GM13976 (cell line): ENCODE data around the gene ZCCHC17.

Source experiments
- DNase-seq: peaks from one replicate; pipeline ENCODE4 v3.0.0; 2012; ENCODE audit warnings: low spot score
- in situ Hi-C: fragments of 300-500 bp; cut with MboI; formaldehyde crosslinking; loops from one replicate; pipeline ENCODE4 v1.12.0; 2022; ENCODE audit warnings: low sequenced_read_pairs, mixed read lengths, inconsistent platforms; ENCODE audit not compliant: unreplicated experiment
- TF ChIP-seq, protein P1 (sequence below): IDR thresholded peaks from 2 replicates; pipeline ENCODE4 v1.5.1; 2012; ENCODE audit warnings: borderline replicate concordance, mild to moderate bottlenecking; ENCODE audit not compliant: insufficient read depth; ENCODE audit errors: extremely low read depth, missing control alignments, control extremely low read depth

The ZCCHC17 gene, protein sequence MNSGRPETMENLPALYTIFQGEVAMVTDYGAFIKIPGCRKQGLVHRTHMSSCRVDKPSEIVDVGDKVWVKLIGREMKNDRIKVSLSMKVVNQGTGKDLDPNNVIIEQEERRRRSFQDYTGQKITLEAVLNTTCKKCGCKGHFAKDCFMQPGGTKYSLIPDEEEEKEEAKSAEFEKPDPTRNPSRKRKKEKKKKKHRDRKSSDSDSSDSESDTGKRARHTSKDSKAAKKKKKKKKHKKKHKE

DNA sequence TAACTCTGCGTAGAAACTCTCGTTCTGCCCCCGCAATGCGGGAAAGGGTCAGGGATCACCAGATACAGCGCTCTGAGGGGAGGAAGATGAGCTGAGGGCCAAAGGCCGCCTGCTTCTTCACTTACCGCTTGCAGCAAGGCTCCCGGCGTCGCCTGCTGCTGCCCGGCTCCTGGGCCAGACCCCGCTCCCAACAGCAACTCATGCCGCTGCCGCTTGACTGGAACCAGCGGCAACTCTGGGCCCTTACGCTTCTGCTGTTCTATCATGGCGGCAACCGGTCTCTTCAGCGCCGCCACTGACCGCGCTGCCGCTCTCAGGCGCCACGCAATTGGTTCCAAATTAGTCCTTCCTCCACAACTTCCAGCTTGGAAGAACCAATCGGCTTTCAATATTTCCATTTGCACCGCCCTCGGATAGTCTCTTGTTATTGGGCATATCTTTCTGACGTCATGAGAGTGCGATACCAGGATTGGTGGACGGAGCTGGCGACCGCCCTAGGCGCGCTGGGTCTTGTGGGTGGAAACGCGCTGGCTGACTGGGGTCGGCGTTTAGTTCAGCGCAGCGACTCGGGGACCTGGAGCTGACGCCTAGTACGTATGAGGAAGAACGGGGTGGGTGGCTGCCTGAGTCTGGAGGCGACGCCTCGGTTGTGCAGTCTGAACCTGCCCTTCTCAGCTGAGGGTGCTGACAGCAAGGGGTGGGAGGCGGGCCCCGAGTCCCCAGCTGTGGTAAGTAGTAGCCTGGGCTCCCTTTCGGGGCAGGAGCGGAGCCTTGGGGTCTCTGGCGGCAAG lies at the start of gene ZCCHC17, which contains the start of gene SNRNP40:
ZCCHC17 (plus strand) TSS at position 547 of the 791 bp plus-strand sequence. CDS start 13,067 bp downstream, outside the sequence.
SNRNP40 (minus strand) TSS at position 303 of the 791 bp plus-strand sequence; CDS start at position 266, 37 bp downstream.
- peak; percentile 98 for DNase-seq
- in situ Hi-C loops, result no loop called here
- TF ChIP-seq, protein P1, sequence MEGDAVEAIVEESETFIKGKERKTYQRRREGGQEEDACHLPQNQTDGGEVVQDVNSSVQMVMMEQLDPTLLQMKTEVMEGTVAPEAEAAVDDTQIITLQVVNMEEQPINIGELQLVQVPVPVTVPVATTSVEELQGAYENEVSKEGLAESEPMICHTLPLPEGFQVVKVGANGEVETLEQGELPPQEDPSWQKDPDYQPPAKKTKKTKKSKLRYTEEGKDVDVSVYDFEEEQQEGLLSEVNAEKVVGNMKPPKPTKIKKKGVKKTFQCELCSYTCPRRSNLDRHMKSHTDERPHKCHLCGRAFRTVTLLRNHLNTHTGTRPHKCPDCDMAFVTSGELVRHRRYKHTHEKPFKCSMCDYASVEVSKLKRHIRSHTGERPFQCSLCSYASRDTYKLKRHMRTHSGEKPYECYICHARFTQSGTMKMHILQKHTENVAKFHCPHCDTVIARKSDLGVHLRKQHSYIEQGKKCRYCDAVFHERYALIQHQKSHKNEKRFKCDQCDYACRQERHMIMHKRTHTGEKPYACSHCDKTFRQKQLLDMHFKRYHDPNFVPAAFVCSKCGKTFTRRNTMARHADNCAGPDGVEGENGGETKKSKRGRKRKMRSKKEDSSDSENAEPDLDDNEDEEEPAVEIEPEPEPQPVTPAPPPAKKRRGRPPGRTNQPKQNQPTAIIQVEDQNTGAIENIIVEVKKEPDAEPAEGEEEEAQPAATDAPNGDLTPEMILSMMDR, result peak; percentile 11

DNA sequence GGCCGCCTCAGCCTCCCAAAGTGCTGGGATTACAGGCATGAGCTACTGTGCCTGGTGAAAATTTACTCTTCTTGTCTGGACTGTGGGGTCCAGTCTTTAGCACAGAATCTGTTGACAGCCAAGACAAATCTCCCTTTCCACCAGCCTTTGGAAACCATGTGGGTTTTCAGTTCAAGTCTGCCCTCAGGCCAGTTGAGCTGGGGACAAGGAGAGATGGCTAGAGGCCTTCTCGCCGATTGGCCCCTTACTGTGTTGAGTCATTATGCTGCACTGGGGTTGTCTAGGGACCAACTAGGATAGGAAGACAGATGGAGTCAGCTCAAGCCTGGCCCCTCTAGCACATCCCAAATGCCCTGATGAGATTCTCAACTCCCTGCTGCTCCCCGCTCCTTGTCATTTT lies 48.6 kb upstream of the ZCCHC17 start:
- in situ Hi-C loops, result no loop called here
- TF ChIP-seq, protein P1, result no peak
- no peak for DNase-seq

DNA sequence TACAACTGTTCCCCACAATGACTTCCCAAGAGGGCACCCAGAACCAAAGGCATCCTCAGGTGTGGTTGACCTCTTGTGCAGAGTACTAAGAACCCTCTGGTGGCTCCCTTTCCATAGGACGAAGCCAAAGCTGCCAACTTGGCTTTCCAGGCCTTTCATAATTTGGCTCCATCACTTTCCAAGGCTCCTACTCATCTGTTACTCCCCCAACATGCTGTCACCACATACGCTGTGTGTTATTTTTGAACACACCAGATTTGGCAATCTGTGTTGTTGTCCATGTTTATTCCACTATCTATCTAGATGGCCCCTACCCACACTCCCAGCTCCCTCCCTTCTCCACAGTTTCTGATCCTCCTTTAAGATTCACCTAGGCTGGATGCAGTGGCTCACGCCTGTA lies 47.0 kb upstream of the ZCCHC17 start:
- TF ChIP-seq, protein P1, result no peak
- DNase-seq, result no peak
- in situ Hi-C loops, result no loop called here

DNA sequence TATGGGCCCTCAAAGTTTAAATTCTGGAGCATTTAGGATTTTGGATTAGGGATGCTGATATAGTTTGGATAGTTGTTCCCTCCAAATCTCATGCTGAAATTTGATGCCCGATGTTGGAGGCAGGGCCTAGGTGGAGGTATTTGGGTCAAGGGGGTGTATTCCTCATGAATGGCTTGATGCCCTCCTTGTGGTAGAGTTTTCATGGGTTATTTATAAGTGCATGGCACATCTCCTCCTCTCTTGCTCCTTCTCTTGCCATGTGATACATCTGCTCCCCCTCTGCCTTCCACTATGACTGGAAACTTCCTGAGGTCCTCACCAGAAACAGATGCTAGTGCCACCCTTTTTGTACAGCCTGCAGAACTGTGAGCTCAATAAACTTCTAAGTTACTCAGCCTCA lies 39.6 kb upstream of the ZCCHC17 start:
- no peak for DNase-seq
- TF ChIP-seq, protein P1, result no peak
- in situ Hi-C loops, result no loop called here

DNA sequence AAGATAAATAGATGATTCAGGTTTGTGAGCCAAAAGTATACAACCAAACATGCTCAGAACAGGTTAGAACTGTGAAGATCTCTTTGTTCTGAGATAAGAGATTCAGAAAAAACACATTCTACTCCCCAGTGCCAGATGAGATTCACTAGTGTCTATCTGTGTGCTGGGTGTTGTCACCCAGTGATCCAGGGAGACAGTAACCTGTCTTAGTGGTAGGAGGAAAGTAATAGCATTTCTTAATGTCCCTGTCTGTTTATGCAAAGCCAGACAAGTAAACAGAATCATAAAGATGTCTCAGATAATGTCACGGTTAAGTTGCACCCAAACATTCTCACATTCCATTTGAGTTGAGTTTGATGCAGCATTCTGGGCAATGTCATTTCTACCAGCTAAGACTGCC lies 38.3 kb upstream of the ZCCHC17 start:
- no peak for DNase-seq
- TF ChIP-seq, protein P1, result no peak
- in situ Hi-C loops, result no loop called here

DNA sequence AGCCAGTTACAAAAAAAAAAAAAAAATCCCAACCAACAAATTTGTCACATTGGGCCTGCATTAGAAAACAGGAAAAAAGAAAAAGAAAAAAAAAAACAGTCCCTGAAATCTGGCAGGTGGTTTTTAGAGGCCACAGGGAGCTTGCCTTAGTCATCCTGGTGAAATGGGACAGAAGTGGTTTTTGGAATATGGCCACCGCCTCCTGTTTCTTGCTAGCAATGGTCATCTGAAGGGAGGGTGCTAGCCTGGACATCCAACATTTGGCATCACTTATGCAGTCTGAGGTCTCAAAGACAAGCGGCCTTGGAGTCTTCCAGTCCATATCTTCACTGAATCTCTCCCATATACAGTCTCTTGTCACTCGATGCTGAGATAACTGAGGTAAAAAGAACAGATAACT lies 37.1 kb upstream of the ZCCHC17 start:
- in situ Hi-C loops, result no loop called here
- no peak for DNase-seq
- TF ChIP-seq, protein P1, result no peak
